ENCODE results near the gene SMARCAL1. TPM values are rescaled to one million over a fixed set of nuclear protein-coding genes. Genes with fewer than 3 reads are reported as not detected.
"Not testable (repeated sequence)": the region's sequence is repeated elsewhere in the genome, so short reads cannot be mapped to it uniquely, and the experiment has no call there.

SMARCAL1 gene
- total RNA-seq (2014; rRNA removed; shearing (Covaris generic)): 3.2 and 3.8 TPM in 2 replicates

DNA sequence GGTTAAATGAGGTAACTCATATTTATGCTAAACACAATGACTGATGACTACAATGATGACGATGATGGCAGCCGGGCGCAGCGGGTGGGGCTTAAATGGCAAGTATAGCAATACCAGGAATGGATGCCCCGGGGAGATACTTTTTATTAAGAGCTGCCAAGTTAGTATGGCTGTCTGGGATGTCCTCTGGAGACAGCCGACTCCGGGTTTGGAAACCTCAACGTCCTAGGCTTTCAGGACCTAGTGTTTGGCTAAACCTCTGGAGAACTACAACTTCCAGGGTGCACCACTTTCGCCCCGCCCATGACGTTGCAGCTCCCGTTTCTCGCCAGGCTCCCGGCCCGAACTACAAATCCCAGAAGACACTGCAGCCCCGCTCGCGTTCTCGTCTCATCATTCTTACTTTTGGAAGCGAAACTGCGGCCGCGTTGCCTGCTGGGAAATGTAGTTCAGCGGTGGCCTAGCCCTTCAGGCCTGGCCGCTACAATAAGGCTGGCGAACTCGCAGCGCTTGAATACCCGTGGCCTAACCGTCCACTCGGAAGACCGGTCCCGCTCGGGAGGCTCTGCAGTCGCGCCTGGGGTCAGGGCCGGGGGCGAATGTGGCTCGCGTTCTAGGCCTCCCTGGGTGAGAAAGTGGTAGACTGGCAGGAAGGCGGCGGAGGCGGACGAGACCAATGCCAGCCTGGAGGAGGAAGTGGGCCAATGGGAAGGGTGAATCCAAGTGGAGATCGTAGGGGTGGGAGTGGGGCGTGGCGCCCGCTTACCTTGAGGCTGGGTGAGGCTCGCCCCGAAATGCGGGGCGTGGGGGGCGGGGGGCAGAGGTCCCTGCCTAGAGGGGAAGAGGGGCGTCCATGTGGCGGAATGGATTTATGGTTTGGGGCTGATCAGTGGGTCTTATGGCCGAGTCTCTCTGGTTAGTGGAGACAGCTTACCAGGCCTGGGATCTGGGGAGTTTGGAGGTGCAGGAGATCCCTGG, at the start of gene SMARCAL1:
Gene SMARCAL1 (plus strand): TSS at position 463 of the 978 bp plus-strand sequence. CDS start 2,221 bp downstream, outside the sequence.
- peak; percentile 98 for DNase-seq (ENCODE audit: low read depth)

DNA sequence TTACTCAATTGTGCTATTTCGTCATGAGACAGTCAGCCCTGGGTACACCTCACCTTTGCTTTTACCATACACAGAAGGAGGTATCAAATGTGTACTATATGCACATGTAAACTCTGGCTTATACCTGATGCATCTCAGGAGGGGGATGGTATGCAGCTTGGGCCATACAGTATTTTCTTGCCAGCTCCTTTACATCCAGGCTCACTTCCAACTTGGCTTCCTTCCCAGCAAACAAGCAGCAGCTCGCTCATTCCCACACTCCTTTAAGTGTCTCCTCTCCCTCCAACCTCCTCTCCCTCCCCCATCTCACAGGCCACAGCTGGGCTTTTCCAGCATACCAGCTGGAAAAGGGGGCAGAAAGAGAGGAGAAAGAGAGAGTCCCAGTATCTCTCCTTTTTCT, 49.6 kb upstream of the SMARCAL1 start:
- peak; percentile 77 for DNase-seq (ENCODE audit: low read depth)

DNA sequence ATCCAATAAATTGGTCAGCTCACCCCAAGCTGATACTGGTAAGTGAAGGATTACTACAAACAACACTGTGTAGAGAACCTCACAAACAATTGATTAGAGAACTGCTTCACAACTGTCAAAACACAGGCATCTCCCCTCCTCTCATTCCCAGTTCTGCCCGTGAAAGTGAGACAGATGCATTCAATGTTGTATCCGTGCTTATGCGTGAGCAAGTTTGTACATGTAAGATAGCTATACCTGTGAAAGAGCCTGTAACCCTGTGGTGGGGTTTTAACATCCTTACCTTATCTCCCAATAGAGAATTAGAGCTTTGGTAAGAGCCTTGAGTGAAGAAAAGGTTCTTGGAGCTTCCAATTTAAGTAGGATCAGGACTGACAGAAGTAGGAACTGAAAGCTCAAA, 49.1 kb upstream of the SMARCAL1 start:
- DNase-seq (ENCODE audit: low read depth): no peak

DNA sequence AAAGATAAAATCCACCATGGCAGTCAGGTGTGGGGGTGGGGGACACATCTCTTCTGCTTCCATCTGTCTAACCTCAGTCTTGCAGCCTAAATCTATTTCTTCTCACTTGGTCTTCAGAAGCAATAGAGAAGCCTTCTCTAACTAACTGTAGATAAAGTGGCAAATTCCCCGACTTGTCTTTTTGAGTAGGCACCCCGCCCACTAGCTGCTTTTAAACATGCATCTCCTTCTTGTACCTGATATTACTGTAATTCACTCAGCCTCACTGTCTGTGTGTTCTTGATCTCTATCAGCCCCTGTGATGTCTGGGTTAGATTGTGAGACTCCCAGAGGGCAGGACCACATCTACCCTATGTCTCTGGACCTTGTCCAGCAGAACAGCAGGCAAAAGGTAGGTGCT, 46.8 kb upstream of the SMARCAL1 start:
- no peak for DNase-seq (ENCODE audit: low read depth)

DNA sequence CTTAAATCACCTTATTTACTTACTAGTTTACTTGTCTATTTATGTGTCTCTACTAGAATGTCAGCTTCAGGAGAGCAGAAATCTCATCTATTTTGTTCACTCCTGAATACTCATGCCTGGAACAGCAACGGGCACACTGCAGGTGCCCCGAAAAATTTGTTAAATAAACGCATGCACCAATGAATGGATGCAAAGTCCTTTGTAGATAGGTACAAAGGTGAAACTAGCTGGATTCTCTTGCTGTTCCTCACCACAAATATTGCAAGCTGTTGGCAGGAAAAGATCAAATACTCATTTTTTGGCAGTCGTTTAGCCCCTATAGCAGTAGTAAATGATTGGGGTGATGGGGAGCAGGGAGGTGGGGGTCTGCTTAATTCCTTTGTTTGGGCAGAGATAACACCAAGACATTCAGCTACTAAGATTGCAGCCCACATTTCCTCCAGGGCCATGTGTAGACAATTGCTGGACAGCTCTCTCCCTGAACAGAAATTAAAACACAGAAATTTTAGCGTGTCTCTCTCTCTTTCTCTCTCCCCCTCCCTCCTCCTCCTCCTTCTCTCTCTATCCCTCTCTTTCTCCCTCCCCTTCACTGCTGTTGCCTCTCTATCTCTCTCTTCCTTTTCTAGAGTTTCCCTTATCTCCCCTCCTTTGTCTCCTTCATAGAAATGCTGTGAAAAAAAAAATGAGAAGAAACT, 45.4 kb upstream of the SMARCAL1 start:
- DNase-seq (ENCODE audit: low read depth): no peak

DNA sequence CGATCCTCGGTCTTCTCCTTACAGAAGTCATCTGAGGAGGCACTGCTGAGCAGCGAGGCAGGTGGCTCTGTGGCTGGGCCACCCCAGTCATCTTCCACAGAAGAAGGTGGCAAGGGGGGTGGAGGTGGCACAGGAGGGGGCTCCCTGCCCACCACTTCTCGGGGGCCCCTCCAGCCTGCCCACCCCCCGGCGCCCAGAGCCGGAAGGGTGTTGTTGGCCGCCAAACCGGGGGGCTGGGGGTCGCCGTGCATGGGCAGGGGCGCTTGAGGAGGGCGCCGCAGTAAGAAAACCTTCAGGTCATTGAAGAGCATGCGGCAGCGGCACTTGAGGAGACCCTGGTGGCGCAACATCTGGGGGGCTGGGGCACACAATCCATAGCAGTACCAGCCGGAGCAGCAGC, 42.5 kb upstream of the SMARCAL1 start:
- no peak for DNase-seq (ENCODE audit: low read depth)

DNA sequence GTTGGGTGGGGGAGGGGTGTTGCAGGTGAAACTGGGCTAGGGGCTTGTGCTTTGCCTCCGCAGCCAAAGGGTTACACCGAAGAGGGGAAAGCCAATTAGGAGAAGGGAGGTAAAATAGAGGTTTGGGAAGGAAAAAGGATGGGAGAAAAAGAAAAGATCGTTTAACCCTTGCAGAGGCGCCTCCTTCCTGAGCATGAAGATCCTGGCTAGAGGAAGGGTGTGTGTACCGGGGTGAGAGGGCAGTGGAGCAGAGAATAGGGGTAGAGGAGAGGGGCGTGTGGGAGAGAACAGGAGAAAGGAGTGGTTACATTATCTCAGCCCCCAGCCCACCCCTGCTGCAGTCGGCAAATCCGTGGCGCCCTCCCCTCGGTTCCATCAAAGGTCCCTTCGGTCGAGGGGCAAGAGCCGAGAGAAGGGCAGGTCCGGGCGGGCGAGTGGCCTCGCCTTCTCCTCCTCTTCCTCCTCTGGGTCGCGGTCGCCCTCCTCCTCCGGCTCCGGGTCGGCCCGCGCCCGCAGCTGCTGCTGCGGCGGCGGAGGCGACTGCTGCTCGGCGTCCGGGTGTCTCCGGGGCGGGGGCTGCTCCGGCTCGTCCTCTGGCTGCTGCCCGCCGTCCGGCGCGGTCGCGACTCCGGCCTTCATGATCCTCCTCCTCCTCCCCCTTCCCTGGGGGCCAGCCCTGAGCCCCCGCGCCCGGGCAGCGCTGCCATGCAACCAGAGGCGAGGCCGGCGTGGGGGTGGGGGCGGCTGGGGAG, 41.1 kb upstream of the SMARCAL1 start:
- DNase-seq (ENCODE audit: low read depth): peak; percentile 22

DNA sequence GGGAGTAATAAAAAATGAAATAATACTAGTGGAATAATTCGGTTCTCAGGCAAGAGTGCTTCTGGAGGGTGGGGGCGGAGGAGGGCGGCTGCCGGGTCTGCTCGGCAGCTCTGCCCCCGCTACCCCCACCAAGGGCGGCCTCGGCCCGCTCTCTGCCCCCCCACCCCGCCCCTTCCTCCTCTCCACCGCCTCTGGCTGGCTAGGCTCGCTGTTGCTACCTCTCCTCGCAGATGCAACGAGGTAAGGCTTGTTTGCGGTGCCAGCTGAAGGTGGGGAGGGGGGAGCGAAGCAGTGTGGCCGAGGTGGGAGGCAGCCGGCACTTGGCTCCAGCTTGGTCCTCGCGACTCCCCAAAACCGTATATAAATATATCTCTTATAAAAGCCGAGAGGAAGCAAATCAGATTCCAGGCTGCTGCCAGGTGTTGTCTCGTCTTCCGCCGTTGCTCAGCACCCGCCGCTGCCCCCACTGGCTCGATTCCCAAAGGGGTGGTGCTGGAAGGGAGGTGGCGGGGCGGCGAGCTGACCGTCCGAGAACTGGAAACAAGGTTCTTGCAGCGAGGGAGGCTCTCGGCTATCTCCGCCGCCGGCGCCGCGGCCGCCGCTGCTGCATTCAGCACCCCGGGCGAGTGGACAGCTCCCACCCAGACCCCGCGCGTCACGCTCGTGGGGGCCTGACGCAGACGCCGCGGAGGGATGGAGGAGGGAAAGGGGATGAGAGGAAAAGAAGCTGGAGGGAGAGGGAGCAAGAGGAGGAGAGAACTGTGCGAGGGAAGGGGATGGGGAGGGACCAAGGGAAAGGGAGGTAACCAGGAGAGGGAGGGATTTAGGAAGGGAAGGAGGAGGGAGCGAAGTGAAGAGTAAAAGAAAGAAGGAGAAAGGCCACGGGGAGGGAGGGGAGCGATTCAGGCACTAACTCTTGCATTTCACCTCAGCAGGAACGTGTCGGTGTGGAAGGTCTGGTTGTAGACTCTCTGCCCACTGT, 40.3 kb upstream of the SMARCAL1 start, which contains the start of gene MARCHF4:
Gene MARCHF4 (minus strand): TSS at position 763 of the 982 bp plus-strand sequence. CDS start 2,223 bp downstream, outside the sequence.
- DNase-seq (ENCODE audit: low read depth): peak; percentile 91

DNA sequence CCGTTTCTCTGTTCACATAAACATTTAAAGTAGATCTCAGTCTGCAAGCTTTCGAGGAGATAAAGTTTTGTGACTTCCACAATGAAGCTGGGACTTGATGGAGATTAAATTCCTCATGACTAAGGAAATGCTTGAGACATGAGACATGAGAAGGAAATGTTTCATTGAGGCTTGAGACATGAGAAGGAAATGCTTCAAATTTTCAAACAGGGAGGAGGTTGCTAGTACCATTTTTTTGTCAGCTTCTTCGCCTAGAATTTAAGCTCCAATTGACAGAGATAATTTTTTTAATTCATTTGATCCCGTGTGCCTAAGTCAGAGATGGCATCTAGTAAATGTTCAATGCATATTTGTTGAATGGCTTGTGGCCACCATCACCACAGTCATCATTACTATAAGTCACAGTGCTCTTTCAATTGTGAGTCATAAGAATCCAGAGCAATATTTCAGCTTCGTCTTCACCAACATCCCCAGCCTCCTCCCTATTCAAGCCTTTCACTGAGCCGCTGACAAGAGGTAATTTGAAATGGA, 39.5 kb upstream of the SMARCAL1 start:
- DNase-seq (ENCODE audit: low read depth): peak; percentile 79

DNA sequence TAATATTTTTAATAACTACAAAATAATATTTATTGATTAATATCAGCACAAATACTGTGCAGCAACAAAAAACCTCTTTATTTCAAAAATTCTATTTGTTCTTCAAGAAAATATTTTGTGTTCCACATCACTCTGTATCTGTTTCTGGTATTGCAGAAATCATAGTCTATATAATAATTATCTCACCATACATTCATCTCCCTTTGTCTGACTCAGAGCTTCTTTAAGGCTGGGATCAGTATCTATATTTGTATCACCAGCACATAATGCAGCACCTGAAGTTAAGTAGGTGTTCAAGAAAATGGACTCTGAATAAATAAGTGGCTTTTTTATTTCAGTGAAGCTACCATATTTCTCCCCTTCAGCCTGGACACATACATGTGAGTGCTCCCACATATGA, 38.4 kb upstream of the SMARCAL1 start:
- DNase-seq (ENCODE audit: low read depth): no peak

DNA sequence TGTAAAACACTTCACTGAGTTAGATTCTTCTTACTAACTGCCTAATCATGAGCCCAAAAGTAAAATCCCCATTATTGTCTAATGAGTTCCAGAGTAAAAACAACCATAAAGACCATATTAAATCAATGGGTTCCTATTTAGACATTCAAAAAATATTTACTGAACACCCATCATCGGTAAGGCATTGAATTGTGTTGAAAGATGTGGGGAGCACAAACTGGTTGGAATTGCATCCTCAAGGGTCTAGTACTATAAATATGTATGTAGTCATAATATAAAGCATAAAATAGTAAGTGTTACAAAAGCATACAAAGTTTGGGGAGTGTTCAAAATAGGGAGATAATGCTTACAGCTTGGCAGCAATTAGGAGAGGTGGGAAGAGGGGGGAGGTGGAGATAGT, 37.0 kb upstream of the SMARCAL1 start:
- DNase-seq (ENCODE audit: low read depth): no peak

DNA sequence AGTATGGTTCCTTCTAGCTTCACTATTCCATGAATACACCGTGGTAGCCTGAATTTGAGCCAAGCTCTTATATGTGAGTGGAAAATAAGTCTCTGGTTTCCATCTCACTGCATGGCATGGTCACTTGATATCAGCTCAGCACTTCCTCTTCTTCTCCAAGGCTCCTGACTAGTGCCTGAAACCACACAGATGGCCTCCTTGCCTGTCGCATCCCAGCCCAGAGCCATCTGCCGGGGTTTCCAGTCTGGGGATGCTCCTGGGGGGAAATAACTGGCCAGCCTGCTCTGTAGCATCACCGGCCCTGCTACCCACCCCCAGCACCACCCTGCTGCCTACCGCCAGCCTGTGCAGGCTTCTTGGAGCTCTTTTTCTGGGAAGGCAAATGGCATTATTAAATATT, 32.3 kb upstream of the SMARCAL1 start:
- DNase-seq (ENCODE audit: low read depth): no peak

DNA sequence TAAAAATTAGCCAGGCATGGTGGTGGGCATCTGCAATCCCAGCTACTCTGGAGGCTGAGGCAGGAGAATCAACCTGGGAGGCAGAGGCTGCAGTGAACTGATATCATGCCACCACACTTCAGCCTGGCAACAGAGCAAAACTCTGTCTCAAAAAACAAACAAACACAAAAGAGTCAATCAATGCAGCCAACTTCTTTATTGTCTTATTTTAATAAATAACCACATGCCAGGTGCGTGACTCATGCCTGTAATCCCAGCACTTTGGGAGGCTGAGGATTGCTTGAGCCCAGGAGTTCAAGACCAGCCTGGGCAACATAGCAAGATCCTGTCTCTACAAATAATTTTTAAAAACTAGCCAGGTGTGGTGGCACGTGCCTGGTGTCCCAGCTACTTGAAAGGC, 27.9 kb upstream of the SMARCAL1 start:
- not testable (repeated sequence) for DNase-seq (ENCODE audit: low read depth)

DNA sequence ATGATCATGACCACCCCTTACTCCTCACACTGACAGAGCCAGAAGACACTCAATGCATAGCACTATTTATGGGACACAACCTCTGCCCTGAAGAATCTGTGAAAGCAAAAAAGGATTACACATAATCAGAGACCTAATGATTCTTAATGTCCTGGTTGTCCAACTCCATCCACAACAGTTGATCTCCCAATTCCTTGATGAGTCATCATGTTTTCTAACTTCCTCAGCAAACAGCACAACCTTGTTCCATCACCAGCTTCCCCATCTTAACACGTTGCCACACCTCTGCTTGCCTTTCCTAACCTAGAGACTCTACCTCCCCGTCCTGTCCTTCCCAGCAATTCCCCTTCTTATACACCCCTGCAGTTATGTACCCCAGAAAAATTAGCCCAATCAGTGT, 26.8 kb upstream of the SMARCAL1 start:
- DNase-seq (ENCODE audit: low read depth): no peak

DNA sequence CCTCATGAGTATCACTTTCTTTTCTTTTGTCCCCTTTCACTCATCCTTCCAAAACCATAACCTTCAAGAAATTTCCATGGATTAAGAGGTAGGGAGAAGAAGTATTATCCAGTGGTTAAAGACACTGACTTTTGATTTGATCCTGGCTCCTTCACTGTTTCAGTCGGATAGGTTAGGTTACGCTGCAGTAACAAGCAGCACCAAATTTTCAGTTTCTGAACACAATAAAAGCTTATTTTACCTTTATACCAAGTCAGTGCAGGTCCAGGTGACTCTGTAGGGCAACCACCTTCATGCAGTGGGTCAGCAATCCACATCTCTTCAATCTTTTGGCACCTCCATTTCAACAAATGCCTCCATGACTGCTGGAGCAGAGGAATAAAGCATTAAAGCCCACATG, 25.0 kb upstream of the SMARCAL1 start:
- no peak for DNase-seq (ENCODE audit: low read depth)

DNA sequence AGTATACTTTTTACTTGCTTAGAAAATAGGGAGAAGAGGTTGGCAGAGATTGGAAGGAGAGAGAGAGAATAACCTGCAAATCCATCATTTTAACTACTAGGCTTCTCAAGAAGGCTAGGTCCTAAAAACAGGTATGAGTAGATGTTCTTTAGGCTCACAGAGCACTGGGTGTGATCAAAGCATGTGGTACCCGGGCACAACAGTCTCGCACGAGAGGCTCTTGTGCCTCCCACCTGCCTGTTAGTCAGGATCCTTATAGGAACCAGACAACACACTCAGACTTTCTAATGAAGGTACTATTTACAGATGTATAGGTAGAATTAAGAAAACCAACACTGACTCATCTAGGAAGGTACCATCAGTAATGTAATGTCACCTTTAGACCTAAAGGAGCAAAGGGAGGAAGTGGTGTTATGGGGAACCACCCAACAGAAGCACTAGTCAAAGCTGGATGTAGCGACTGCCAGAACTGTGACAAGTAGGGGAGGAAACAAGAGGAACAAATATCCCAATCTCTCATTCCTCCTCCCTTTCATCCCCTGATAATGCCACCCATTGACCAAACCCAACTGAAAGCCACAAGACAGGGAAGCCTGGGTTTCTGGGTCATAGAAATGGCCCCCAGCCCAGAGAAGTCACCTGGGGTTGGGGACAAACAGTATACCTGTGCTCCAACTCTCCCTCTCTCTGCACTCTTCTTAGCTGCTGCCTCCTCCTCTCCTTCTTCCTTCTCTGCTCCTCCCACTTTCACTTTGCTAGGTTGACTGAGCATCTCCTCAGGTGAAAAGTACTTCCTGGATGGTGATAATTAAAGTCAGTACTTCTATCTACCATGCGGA, 24.0 kb upstream of the SMARCAL1 start:
- DNase-seq (ENCODE audit: low read depth): no peak

DNA sequence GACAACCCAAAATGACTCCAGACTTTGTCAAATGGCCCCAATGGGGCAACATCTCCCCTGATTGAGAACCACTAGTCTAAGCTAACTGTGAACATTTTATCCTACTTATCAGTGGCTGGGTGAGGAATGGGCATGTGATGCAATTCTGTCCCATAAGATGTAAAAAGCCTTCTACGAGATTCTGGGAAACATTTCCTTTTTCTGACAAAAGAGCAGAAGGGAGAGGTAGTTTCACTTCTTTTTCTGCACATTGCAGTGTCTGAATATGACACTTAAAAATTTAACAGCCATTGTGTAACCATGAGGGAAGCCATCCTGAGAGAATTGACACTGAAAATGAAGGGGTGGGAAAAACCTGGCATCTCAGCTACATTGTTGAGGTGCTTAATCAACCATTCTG, 22.7 kb upstream of the SMARCAL1 start:
- DNase-seq (ENCODE audit: low read depth): no peak

DNA sequence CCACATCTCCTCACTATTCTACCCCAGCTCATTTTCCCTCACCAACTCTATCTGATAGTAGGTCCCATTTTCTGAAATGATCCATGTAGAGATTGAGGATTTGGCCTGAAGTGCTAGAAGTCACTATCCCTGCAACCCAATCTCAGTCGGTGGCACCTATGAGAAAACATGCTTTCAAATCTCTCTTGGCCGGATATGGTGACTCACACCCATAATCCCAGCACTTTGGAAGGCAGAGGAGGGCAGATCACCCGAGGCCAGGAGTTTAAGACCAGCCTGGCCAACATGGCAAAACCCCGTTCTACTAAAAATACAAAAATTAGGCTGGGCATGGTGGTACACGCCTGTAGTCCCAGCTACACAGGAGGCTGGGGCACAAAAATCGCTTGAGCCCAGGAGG, 20.9 kb upstream of the SMARCAL1 start:
- DNase-seq (ENCODE audit: low read depth): peak; percentile 75

DNA sequence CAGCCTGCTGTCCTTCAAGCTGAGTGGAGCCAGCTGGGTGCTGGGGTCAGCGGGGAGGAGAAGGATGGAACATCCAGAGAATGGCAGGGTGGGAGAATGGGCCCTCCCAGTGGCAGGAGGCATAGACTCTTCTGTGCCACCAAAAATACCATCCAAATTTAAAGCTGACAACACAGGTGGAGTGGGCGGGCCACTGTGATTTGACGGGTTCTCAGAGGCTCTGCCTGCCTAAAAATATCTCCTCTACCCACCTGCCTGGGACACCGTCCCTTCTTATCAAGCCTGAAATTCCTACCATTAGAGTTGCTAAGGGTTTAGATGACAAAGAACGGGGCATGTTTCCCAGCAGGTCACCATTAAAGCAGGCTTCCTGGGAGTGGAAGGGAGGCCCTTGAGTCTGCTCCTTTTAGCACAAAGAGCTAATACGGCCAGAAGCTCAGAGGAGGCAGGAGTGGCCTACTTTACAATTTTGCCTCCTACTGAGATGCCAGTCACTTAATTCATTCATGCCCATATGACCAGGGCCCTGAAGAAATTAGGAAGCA, 20.2 kb upstream of the SMARCAL1 start:
- no peak for DNase-seq (ENCODE audit: low read depth)
